Prostate gland (tissue), 2 donors: ENCODE data around the gene BHLHE40.

Experiments
- POLR2A ChIP-seq: fragments of 450-650 bp; IDR thresholded peaks from one replicate; pipeline ENCODE4 v1.6.1; 2016; ENCODE audit warnings: antibody characterized with exemption, mild to moderate bottlenecking
- TF ChIP-seq, protein P1 (sequence below), 4 experiments: fragments of 200-600 bp in 2 of 4; fragments of 450-650 bp in 2 of 4; sonication (generic) in 2 of 4; IDR thresholded peaks; 1 replicate in 3 of 4; 2 replicates in 1 of 4; pipeline ENCODE4 v1.5.1; 2016 to 2019; ENCODE audit warnings: antibody characterized with exemption in 4 of 4, mild to moderate bottlenecking in 2 of 4, moderate library complexity in 2 of 4

DNA sequence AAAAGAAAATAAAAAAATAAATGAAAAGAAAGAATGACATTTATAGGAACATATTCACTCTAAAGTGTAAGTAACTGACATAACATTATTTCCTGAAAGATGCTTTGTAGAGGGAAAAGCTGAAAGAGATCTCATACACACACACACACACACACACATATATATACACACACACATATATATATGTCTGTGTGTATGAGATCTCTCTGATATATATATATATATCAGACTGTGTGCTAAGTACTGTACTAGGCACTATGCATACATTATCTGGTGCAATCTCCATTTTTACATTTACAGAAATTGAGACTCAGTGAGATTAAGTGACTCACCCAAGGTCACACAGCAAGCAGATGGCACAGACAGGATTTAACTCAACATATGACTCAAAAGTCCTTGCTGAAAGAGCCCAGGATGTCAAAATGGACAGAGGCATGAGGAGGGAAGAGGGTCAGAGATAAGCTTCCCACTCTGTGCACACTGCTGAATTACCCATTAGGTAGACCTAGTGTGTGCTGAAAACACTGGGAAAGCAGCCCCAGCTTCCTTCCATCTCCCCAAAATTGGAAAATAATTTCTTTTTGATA, 15.0 kb downstream of the BHLHE40 start:
- TF ChIP-seq, protein P1, sequence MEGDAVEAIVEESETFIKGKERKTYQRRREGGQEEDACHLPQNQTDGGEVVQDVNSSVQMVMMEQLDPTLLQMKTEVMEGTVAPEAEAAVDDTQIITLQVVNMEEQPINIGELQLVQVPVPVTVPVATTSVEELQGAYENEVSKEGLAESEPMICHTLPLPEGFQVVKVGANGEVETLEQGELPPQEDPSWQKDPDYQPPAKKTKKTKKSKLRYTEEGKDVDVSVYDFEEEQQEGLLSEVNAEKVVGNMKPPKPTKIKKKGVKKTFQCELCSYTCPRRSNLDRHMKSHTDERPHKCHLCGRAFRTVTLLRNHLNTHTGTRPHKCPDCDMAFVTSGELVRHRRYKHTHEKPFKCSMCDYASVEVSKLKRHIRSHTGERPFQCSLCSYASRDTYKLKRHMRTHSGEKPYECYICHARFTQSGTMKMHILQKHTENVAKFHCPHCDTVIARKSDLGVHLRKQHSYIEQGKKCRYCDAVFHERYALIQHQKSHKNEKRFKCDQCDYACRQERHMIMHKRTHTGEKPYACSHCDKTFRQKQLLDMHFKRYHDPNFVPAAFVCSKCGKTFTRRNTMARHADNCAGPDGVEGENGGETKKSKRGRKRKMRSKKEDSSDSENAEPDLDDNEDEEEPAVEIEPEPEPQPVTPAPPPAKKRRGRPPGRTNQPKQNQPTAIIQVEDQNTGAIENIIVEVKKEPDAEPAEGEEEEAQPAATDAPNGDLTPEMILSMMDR (IDR thresholded peaks at IDR 0.05), result no peak
- no peak for TF ChIP-seq POLR2A
